EL (cell line): ENCODE data around the gene MLN.

ENCODE experiments used
- DNase-seq: peaks from one replicate; pipeline ENCODE4 v3.0.0-alpha.2; 2016

Gene MLN

DNA sequence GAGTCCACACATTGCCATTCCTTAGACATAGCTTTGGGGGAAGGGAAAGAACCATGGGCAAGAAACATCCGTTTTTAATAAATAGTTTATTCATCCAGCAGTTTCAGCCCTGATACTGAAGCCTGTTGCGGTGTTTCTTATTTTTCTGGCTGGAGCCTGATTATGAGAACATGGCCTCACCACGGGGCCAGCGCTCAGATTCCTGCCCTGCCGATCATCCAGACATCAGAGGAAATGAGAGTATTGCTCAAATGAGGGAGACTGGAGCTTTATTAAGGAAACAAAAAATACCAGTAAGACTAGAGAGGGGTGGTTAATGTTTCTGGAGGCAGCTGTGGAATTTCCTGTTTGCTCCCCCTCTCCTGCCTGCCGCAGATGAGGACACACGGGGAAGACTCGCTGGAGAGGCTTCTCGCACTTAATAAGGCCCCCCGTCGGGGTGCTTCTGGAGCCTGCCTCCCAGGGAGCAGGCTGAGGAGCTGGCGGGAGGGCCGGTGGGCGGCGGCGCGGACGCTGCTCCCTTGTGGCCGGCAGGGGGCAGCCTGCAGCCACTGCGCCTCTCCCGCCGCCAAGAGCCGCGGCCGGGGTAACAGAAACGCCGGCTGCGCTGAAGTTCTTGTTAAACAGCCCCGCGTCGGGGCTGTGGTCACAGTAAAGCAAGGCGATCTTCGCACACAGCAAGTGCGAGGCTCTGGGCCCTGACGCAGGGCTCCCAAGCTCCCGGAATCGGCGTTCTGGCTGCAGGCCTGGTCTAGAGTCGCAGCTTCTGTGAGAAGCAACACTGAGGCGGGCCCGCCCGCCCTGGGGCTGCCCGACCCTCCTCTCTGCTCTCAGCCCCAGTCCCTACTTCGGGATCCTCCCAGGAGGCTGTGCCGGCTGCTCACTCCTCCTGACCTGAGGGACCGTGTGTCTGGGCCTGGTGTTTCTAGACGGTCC is 32.4 kb downstream of the MLN start:
- peak; percentile 99 for DNase-seq

- no peak for DNase-seq
Measured at GRCh38 chr6:33770833-33771145, 33.0 kb downstream of the MLN start.

DNA sequence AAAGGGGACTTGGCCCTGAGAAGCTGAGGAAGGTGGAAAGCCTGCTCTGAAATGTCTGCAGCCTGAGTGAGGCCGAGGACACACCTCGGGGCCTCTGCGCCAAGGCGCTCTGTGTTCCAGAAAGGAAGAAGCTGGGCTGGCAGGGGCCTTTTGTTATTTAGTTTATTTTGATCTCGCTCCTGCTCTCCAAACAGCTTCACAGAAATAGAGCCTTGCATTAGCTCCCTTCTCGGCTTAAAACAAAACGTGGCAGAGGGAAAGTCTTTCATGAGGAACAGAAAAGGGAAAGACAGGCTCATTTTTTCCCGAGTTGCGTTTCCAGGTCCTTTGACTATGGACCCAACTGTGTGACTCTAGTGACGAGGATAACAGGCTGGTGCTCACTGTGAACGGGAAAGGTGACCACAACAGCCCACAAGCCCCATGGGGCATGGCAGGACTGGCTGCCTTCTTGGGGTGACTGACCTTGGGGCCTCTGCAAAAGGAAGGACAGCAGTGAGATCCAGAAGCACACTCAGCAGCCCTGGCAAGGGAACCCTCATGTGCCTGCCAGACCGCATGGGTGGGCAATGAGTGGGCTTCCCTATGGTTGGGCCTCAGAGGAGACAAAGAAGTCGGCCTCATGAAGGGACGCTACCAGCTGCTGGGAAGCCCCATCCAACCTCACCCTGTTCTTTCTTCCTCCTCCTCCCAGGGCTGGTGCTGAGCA is 33.5 kb downstream of the MLN start:
- DNase-seq: no peak

- no peak for DNase-seq
Measured at GRCh38 chr6:33769248-33769821, 34.5 kb downstream of the MLN start.

DNA sequence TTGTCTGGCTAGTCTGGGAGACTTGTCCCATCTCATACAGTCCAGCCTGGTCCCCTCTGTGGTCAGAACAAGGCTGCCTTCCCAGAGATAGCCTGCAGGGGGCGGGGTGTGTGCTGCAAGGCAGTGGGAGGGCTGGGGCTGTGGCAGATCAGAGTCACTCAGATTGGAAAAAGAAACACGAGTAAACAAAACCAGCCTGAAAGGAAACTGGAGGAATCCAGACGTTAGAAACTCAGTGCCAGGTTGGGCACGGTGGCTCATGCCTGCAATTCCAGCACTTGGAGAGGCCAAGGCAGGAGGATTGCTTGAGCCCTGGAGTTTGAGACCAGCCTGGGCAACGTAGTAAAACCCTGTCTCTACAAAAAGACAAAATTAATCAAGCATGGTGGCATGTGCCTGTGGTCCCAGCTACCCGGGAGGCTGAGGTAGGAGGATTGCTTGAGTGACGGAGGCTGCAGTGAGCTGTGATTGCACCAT is 35.1 kb downstream of the MLN start:
- peak; percentile 84 for DNase-seq

DNA sequence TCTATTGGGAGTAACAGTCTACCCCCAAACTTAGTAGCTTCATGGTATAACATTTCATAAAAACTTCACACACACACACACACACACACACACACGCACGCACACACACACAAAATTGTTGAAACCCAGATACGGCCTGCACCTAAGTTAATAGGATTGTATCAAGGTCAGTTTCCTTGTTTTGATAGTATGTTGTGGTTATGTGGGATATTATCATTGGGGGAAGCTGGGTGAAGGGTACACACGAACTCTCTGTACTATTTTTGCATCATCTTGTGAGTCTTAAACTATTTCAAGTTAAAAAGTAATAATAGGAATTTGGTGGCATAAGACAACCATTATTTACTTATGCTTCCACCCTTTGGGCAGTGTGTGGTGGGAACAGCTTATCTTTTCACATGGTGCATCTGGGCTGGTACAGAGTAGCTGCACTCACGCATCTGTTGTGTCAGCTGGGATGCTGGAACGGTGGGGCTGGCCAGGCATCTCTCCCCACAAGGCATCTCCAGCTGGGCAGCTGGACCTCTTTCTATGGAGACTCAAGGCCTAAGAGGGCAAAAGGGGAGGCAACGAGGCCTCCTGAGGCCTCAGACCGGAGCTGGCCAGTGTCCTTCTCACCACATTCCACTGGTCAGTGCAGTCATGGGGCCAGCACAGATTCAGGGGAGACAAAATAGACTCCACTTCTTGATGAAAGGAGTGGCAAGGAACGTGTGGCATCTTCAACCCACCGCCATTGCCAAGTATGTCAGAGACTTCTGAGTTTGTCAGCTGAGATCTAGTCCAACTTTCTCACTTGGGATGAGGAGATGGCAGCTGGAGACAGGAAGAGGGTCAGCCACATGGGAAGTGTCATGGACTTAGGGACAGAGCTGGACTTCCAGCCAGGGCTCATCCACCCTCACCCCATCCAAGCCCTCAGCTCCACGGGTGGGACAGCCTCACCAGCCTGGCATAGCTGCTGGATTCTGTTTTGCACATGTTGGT is 36.6 kb downstream of the MLN start:
- no peak for DNase-seq

- DNase-seq: no peak
Measured at GRCh38 chr6:33765368-33765767, 38.4 kb downstream of the MLN start.

DNA sequence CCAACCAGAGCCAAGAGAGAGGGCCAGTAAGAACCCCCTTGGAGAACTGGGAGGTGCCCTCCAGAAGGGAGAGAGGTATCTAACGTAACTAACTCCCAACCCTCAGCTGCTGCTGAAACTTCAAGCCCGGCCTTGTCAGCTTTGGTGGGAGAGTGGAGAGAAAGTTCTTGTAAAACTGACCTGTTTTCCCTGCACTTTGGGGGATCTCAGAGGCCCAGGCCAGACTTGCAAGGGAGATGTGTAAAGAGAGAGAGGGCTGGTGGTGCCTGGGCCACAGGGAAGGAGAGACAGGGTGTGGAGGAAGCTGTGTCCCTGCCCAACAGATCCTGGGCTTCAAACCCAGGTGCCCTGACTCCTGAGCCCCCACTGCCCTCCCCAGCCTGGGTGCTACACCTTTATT is 39.8 kb downstream of the MLN start:
- no peak for DNase-seq

GRCh38 chr6:33763483-33763882 is 40.3 kb downstream of the MLN start:
- DNase-seq: no peak

DNA sequence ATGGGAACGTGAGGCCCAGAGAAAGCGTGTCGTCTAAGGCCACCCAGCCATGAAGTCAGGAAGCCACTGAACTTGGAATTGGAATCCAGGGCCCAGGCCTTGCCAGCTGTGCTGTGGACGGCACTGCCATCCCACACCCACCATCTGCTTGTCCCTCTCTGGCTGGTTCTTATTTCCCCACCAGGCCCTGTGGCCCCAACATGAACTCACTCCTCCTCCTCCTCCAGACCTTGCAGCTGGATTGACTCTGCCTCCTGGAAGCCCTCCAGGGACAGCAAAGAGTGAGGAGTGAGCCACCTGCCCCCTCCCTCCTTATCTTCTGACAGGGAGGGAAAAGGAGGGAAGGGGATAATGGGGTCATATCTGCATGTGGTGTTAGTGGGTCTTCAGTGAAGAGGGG is 41.1 kb downstream of the MLN start:
- DNase-seq: no peak

- peak; percentile 56 for DNase-seq
Measured at GRCh38 chr6:33761922-33762629, 41.7 kb downstream of the MLN start.

- DNase-seq: no peak
Measured at GRCh38 chr6:33761581-33761921, 42.3 kb downstream of the MLN start.

DNA sequence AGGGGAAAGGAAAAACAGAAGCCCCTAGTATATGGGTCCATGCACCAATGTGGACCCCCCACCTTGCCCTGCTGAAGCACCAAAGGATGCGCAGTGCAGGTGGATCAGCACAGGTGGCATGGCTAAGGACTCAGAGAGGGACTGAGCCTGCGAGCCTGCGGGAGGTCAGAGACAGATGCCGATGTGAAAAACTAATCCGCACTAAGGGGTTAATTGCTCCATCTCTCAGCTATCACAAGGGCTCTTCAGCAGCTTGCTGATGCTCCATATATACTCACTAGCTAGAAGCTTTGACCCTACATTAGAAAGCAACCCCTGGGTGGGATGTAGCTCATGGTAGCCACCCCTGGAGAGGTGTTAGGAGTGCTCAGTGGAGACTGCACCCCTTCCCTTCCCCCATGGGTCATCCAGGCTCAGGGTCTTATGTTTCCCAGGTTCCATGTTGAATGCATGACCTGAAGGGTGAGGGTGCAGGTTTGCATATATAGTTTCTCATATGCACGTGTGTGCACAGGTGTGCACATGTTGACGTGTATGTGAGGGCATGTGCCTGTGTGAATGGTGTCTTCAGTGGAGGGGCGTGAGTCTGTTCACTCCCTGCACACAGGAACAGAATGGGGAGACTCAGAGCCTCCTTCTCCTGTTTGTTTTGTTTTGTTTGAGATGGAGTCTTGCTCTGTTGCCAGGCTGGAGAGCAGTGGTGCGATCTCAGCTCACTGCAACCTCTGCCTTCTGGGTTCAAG is 43.7 kb downstream of the MLN start:
- no peak for DNase-seq

DNA sequence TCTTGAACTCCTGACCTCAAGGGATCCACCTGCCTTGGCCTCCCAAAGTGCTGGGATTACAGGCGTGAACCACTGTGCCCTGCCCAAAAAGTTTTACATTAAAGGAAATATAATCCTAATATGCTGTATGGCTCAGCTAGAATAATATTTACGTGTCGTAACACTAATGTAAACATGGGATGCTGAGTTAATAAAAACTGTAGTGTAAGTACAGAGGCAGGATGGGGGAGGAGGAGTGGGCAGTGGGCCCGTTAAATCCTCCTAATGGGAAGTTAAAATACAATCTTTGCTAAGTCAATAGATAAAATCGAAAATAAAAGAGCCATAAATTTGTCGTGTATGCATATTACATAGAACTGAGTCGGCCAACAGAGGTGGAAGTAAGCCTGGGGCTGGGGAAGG is 45.0 kb downstream of the MLN start:
- no peak for DNase-seq

- no peak for DNase-seq
Measured at GRCh38 chr6:33757906-33758305, 45.9 kb downstream of the MLN start.

DNA sequence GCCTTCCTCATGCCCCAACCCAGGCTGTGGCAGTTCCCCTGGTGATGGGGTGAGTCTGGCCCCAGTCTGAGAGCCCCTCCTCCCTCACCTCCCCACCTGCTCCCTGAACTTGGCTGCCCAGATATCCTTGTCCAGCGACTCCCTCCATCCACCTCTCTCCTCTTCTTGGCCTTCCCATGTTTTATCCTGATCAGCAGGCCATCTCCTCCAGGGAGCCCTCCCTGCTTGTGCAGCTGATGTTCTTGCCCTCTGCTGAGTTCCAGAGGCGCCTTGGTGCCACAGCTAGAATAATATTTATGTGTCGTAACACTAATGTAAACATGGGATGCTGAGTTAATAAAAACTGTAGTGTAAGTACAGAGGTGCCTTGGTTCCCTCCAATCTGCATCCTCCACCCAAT is 46.7 kb downstream of the MLN start:
- no peak for DNase-seq

DNA sequence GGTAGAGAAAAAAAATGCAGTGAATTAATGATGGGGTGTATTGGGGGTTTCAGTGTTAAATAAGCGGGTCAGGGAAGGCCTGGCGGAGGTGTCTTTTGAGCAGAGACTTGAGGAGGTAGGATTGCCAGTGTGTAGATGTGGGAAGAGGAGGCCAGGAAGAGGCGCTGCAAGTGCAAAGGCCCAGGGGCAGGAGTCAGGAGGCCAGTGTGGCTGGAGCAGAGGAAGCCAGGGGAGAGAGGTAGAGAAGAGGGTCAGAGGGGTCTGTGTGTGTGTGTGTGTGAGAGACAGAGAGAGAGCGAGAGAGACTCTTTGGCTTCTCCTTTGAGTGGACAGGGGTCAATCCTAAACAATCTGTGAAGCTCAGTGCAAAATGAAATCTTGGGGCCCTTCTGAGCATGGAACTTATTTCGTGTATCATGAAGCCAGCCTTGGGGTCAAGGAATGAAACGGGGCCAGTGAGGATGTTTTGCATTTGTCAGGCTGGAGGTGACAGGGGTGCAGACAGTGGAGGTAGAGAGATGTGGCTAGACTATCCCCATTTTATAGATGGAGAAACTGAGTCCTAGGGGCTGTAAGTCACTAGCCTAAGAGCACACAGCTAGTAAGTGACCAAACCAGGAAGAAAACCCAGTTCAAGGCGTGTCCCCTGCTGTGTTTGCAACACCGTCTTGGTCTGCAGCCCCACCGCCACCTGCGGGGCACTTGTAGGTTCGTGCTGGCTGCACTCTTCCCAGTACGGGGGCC is 47.4 kb downstream of the MLN start:
- DNase-seq: no peak

DNA sequence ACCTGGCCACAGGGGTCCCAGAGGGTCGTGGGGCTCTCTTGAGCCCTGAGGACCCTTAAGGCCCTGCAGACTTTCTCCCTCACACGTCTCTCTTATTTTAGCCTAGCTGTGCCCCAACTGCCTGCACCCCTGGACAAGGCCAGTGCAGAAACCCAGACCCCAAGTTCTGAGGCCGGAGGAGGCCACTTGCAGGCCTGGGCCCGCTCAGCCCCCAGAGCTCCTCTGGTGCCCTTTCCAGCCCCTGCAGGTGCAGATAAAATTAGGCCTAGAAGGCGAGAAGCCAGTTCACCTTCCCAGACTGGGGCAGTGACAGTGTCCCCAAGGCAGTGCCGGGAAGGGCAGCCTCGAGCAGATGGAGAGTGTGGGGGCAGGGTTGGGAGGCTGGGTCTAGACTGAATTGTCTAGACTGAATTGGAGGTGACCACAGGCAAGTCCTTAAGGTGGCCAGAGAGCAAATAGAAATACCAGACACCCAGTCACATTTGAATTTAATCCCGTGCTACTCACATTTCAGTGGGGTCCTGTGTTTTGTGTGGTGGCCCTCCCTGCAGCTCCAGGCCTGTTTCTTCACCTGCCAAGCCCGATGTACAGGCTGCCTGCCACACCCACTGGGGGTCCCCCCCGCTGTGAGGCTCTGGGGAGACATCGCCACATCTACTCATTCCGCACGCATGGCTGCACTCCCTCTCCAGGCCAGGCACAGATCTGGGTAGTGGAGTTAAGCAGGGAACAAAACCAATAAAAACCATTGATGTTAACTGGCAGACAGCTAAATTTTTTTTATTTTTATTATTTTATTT is 48.5 kb downstream of the MLN start:
- no peak for DNase-seq

- no peak for DNase-seq
Measured at GRCh38 chr6:33754222-33754621, 49.6 kb downstream of the MLN start.

GRCh38 chr6:33752646-33753015 is 51.2 kb downstream of the MLN start:
- DNase-seq: no peak
